ENCODE measurements around the gene GATAD2A.

GRCh38 chr19:19544954-19545591, 139.6 kb downstream of the GATAD2A start:
- TF ChIP-seq, protein P1, sequence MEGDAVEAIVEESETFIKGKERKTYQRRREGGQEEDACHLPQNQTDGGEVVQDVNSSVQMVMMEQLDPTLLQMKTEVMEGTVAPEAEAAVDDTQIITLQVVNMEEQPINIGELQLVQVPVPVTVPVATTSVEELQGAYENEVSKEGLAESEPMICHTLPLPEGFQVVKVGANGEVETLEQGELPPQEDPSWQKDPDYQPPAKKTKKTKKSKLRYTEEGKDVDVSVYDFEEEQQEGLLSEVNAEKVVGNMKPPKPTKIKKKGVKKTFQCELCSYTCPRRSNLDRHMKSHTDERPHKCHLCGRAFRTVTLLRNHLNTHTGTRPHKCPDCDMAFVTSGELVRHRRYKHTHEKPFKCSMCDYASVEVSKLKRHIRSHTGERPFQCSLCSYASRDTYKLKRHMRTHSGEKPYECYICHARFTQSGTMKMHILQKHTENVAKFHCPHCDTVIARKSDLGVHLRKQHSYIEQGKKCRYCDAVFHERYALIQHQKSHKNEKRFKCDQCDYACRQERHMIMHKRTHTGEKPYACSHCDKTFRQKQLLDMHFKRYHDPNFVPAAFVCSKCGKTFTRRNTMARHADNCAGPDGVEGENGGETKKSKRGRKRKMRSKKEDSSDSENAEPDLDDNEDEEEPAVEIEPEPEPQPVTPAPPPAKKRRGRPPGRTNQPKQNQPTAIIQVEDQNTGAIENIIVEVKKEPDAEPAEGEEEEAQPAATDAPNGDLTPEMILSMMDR (IDR thresholded peaks at IDR 0.05): no peak
- no peak for TF ChIP-seq POLR2A (IDR thresholded peaks at IDR 0.05)

Measured in Peyer's patch (tissue), 4 donors.